CD4-positive, alpha-beta memory T cell (primary cell): ENCODE data around the gene C17orf113. TPM values are rescaled to one million over a fixed set of nuclear protein-coding genes. Genes with fewer than 3 reads are reported as not detected.

Experiments used
- CTCF ChIA-PET: fragments of 350-600 bp; sonication (Branson Sonifier 250); formaldehyde crosslinking; loops from one replicate; lab custom pipeline; 2021; ENCODE audit warnings: inconsistent platforms; ENCODE audit not compliant: partially characterized antibody; lab: Charles Lee
- POLR2A ChIA-PET: fragments of 350-600 bp; sonication (Branson Sonifier 250); formaldehyde crosslinking; loops from one replicate; lab custom pipeline; 2021; ENCODE audit not compliant: partially characterized antibody; lab: Charles Lee
- DNase-seq, 5 donors: peaks; one replicate each; pipeline versions ENCODE4 v3.0.0 to v3.0.0-alpha.2; 2020 to 2022; ENCODE audit warnings: mixed read lengths in 1 of 5
- H3K27ac ChIP-seq: one replicate; pipeline ENCODE4 v1.7.0; 2013; ENCODE audit warnings: low read depth, low read length
- H3K27me3 ChIP-seq: 2 replicates; pipeline ENCODE4 v1.7.0; 2013; ENCODE audit warnings: mild to moderate bottlenecking, low read length, moderate library complexity; ENCODE audit not compliant: insufficient read depth
- H3K36me3 ChIP-seq: 2 replicates; pipeline ENCODE4 v1.7.0; 2013; ENCODE audit warnings: mild to moderate bottlenecking, low read length, moderate library complexity; ENCODE audit not compliant: insufficient read depth
- H3K4me1 ChIP-seq: 2 replicates; pipeline ENCODE4 v1.7.0; 2013; ENCODE audit warnings: mild to moderate bottlenecking, low read length, moderate library complexity; ENCODE audit not compliant: insufficient read depth
- H3K4me3 ChIP-seq, 2 donors: one replicate each; pipeline ENCODE4 v1.7.0; 2013; ENCODE audit warnings: low read length in 2 of 2, mild to moderate bottlenecking in 1 of 2
- H3K9me3 ChIP-seq, 2 donors: one replicate each; pipeline ENCODE4 v1.7.0; 2013; ENCODE audit warnings: low read length in 2 of 2, control low read depth in 1 of 2; ENCODE audit not compliant: control insufficient read depth in 1 of 2
- H3K27ac Mint-ChIP-seq, 7 donors: one replicate each; pipeline ENCODE4 v1.8.0; 2020 to 2021; ENCODE audit warnings: mixed read lengths in 7 of 7, mild to moderate bottlenecking in 6 of 7, inconsistent platforms in 3 of 7, moderate library complexity in 3 of 7
- H3K27me3 Mint-ChIP-seq, 2 donors: one replicate each; pipeline ENCODE4 v1.8.0; 2020 to 2021; ENCODE audit warnings: mixed read lengths in 2 of 2
- H3K36me3 Mint-ChIP-seq, 2 donors: one replicate each; pipeline ENCODE4 v1.8.0; 2020 to 2021; ENCODE audit warnings: mixed read lengths in 2 of 2, inconsistent platforms in 1 of 2, mild to moderate bottlenecking in 1 of 2
- H3K4me1 Mint-ChIP-seq, 4 donors: one replicate each; pipeline ENCODE4 v1.8.0; 2020 to 2021; ENCODE audit warnings: mixed read lengths in 4 of 4, mild to moderate bottlenecking in 1 of 4
- H3K4me3 Mint-ChIP-seq, 8 donors: one replicate each; pipeline ENCODE4 v1.8.0; 2020 to 2021; ENCODE audit warnings: mixed read lengths in 8 of 8, mild to moderate bottlenecking in 7 of 8, moderate library complexity in 6 of 8, inconsistent platforms in 3 of 8
- H3K9me3 Mint-ChIP-seq, 8 donors: one replicate each; pipeline ENCODE4 v1.8.0; 2020 to 2021; ENCODE audit warnings: mixed read lengths in 8 of 8, mild to moderate bottlenecking in 5 of 8, inconsistent platforms in 3 of 8, moderate library complexity in 1 of 8
- intact Hi-C: fragments of 100-400 bp; cut with micrococcal nuclease; formaldehyde crosslinking; loops from one replicate; pipeline ENCODE4 v1.15.1; 2023
- polyA plus RNA-seq, 2 donors: library from polyadenylated mRNA; unstranded; fragments of 300-500 nt; fragmentation: Illumina TruSeq; gene quantifications; one replicate each; pipeline ENCODE4 v1.2.3, GENCODE V29; 2021
- total RNA-seq, 2 experiments: library from RNA; stranded (reverse); gene quantifications; one replicate each; pipeline ENCODE4 v1.2.3, GENCODE V29; 2021

The C17orf113 gene
- total and polyA plus RNA-seq, 4 experiments from 2014 or later: 0.39 to 0.97 (median 0.64) TPM

- CTCF ChIA-PET: interaction anchor here (0.8 to 2.5 kb wide), 2 partner anchors 12 to 14 kb away, joined by 3 to 9 read pairs; partner anchors contain the start of gene NKIRAS2
- intact Hi-C loops: no loop called here
- no peaks in the 10 kb centered on the region for H3K36me3 ChIP-seq
- H3K27ac ChIP-seq: no peak overlapping the region
- no peak for DNase-seq
- Mint-ChIP-seq H3K4me3 (no peak overlapping the region), H3K27me3 (peaks cover 2 to 9% of the 10 kb centered on the region in 2 donors), H3K27ac (no peak overlapping the region), H3K9me3 (no peaks in the 10 kb centered on the region), H3K36me3 (no peaks in the 10 kb centered on the region), H3K4me1 (peaks cover 0 to 2% (median 0%) of the 10 kb centered on the region in 4 donors)
- no peaks in the 10 kb centered on the region for H3K9me3 ChIP-seq
- no peaks in the 10 kb centered on the region for H3K27me3 ChIP-seq
- POLR2A ChIA-PET: no interaction called here
- no peak overlapping the region for H3K4me3 ChIP-seq
- H3K4me1 ChIP-seq: no peaks in the 10 kb centered on the region
These were observed 18.8 kb downstream of the C17orf113 start for GRCh38 chr17:42031584-42031983.

- H3K27ac ChIP-seq: no peak overlapping the region
- H3K4me1 ChIP-seq: peaks cover 6% of the 10 kb centered on the region
- H3K36me3 Mint-ChIP-seq: peaks cover 4 to 13% of the 10 kb centered on the region in 2 donors
- H3K4me1 Mint-ChIP-seq: peaks cover 3 to 6% (median 5%) of the 10 kb centered on the region in 4 donors
- peaks cover 6% of the 10 kb centered on the region for H3K36me3 ChIP-seq
- ChIA-PET POLR2A (interaction anchor here (1.5 kb wide), 1 partner anchor 11 kb away, joined by 5 read pairs; the partner anchor contains the start of gene DNAJC7), CTCF (interaction anchor here (1.1 to 2.2 kb wide), 4 partner anchors 9 to 74 kb away, joined by 3 to 6 read pairs (median 4); partner anchors contain the start of genes DNAJC7 and NKIRAS2)
- intact Hi-C loops: loop anchor here (5.0 kb wide), 1 partner anchor 154 kb away; the partner anchor contains the start of gene KCNH4
- H3K27me3 ChIP-seq: no peaks in the 10 kb centered on the region
- H3K9me3 ChIP-seq: no peaks in the 10 kb centered on the region
- no peak overlapping the region for H3K4me3 ChIP-seq
- H3K27me3 Mint-ChIP-seq: peaks cover 2 to 4% of the 10 kb centered on the region in 2 donors
- H3K27ac Mint-ChIP-seq: no peak overlapping the region
- no peak overlapping the region for H3K4me3 Mint-ChIP-seq
- no peak for DNase-seq
- no peaks in the 10 kb centered on the region for H3K9me3 Mint-ChIP-seq
These were observed 21.6 kb downstream of the C17orf113 start for GRCh38 chr17:42028791-42029127.

- no peak overlapping the region for H3K27ac ChIP-seq
- no peaks in the 10 kb centered on the region for H3K9me3 ChIP-seq
- H3K4me1 Mint-ChIP-seq: peaks cover 3 to 6% (median 5%) of the 10 kb centered on the region in 4 donors
- ChIA-PET POLR2A (interaction anchor here (1.5 kb wide), 1 partner anchor 11 kb away, joined by 5 read pairs; the partner anchor contains the start of gene DNAJC7), CTCF (interaction anchor here (1.1 to 2.2 kb wide), 4 partner anchors 8 to 75 kb away, joined by 3 to 6 read pairs (median 4); partner anchors contain the start of genes DNAJC7 and NKIRAS2)
- peaks cover 6% of the 10 kb centered on the region for H3K4me1 ChIP-seq
- peaks cover 4 to 19% of the 10 kb centered on the region in 2 donors for H3K36me3 Mint-ChIP-seq
- no peak overlapping the region for H3K4me3 ChIP-seq
- no peak overlapping the region for H3K4me3 Mint-ChIP-seq
- no peaks in the 10 kb centered on the region for H3K9me3 Mint-ChIP-seq
- peaks cover 2 to 3% of the 10 kb centered on the region in 2 donors for H3K27me3 Mint-ChIP-seq
- H3K27ac Mint-ChIP-seq: no peak overlapping the region
- H3K27me3 ChIP-seq: no peaks in the 10 kb centered on the region
- peaks cover 12% of the 10 kb centered on the region for H3K36me3 ChIP-seq
- DNase-seq: no peak
- intact Hi-C loops: loop anchor here (5.0 kb wide), 1 partner anchor 154 kb away; the partner anchor contains the start of gene KCNH4
These were observed 22.2 kb downstream of the C17orf113 start for GRCh38 chr17:42027961-42028790.

- peaks cover 6% of the 10 kb centered on the region for H3K4me1 ChIP-seq
- no peak overlapping the region for H3K27ac ChIP-seq
- H3K9me3 ChIP-seq: no peaks in the 10 kb centered on the region
- no peak overlapping the region for H3K27ac Mint-ChIP-seq
- H3K4me1 Mint-ChIP-seq: peaks cover 3 to 6% (median 5%) of the 10 kb centered on the region in 4 donors
- no peak overlapping the region for H3K4me3 ChIP-seq
- ChIA-PET CTCF (interaction anchor here (1.3 to 5.4 kb wide), 3 partner anchors 10 to 89 kb away, joined by 5 to 43 read pairs (median 19); partner anchors contain the start of genes DHX58 and DNAJC7), POLR2A (interaction anchor here (0.6 to 1.5 kb wide), 2 partner anchors 10 to 172 kb away, joined by 4 to 5 read pairs; partner anchors contain the start of gene DNAJC7)
- peaks cover 2 to 3% of the 10 kb centered on the region in 2 donors for H3K27me3 Mint-ChIP-seq
- peaks cover 13% of the 10 kb centered on the region for H3K36me3 ChIP-seq
- intact Hi-C loops: loop anchor here (5.0 kb wide), 1 partner anchor 155 kb away; the partner anchor contains the start of gene KCNH4
- H3K27me3 ChIP-seq: no peaks in the 10 kb centered on the region
- H3K36me3 Mint-ChIP-seq: peaks cover 4 to 22% of the 10 kb centered on the region in 2 donors
- no peak for DNase-seq
- no peak overlapping the region for H3K4me3 Mint-ChIP-seq
- no peaks in the 10 kb centered on the region for H3K9me3 Mint-ChIP-seq
These were observed 22.9 kb downstream of the C17orf113 start for GRCh38 chr17:42027590-42027889.

DNA sequence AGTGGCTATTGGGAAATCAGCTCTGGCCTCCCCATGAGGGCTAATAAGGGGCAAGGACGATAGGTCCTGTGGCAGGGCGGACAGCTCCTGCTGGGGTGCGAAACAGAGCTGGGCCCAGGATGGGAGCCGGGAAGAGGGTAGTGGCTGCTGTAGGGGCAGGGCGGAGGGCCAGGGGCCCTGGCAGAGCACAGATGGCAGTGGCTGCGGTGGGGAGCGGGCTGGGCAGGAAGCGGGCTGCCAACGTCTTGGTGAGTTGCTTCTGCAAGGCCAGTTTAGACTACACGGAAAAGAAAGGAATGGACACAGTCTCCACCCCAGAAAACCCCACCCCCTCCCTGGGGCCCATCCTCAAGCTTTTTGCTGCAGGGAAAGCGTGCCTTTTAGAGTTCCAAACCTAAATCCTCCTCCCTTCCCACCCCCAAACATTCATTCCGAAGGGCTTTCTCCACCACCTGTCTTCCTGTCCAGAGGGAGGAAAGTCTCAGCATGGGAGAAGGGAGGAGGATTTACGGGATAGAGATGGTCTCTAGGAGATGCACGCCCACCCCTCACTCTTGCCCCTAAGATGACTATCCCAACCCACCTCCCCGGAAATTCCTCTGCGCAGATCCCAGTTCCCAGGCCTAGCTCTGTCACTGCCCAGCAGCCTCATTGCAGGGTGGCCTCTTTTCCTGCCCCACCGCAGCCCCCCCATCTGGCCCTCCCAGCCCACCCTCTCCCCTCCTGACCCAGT lies 23.4 kb downstream of the C17orf113 start:
- DNase-seq: peak in 1 of 5 donors; percentile 6
- Histone ChIP-seq H3K4me3 (no peak overlapping the region), H3K36me3 (peaks cover 17% of the 10 kb centered on the region), H3K27me3 (no peaks in the 10 kb centered on the region), H3K27ac (no peak overlapping the region), H3K9me3 (no peaks in the 10 kb centered on the region), H3K4me1 (peaks cover 6% of the 10 kb centered on the region)
- peaks cover 4 to 26% of the 10 kb centered on the region in 2 donors for H3K36me3 Mint-ChIP-seq
- CTCF ChIA-PET: interaction anchor here (1.1 to 5.4 kb wide), 9 partner anchors 8 to 93 kb away, joined by 3 to 43 read pairs (median 8); partner anchors contain the start of genes CNP, DHX58 and DNAJC7
- no peaks in the 10 kb centered on the region for H3K9me3 Mint-ChIP-seq
- H3K4me1 Mint-ChIP-seq: peaks cover 5 to 9% (median 6%) of the 10 kb centered on the region in 4 donors
- H3K4me3 Mint-ChIP-seq: no peak overlapping the region
- POLR2A ChIA-PET: interaction anchor here (0.6 to 1.5 kb wide), 3 partner anchors 9 to 172 kb away, joined by 3 to 5 read pairs (median 4); partner anchors contain the start of gene DNAJC7
- intact Hi-C loops: loop anchor here (5.0 kb wide), 1 partner anchor 155 kb away; the partner anchor contains the start of gene KCNH4
- no peak overlapping the region for H3K27ac Mint-ChIP-seq
- H3K27me3 Mint-ChIP-seq: peaks cover 2 to 3% of the 10 kb centered on the region in 2 donors

GRCh38 chr17:42025936-42026335 lies 24.5 kb downstream of the C17orf113 start:
- H3K27me3 ChIP-seq: no peaks in the 10 kb centered on the region
- H3K27ac ChIP-seq: no peak overlapping the region
- ChIA-PET CTCF (interaction anchor here (0.6 to 5.4 kb wide), 25 partner anchors 9 to 168 kb away, joined by 3 to 43 read pairs (median 5); partner anchors contain the start of genes CNP, DHX58, DNAJC7 and GHDC), POLR2A (interaction anchor here (1.0 to 1.8 kb wide), 5 partner anchors 9 to 363 kb away, joined by 3 to 5 read pairs (median 4); partner anchors contain the start of genes DHX58 and DNAJC7)
- Mint-ChIP-seq H3K27me3 (peaks cover 2 to 3% of the 10 kb centered on the region in 2 donors), H3K9me3 (no peaks in the 10 kb centered on the region), H3K27ac (peak overlapping the region in 1 of 7 donors; percentile 21), H3K4me3 (no peak overlapping the region), H3K36me3 (peaks cover 4 to 28% of the 10 kb centered on the region in 2 donors), H3K4me1 (peaks cover 10 to 18% (median 13%) of the 10 kb centered on the region in 4 donors)
- no peak for DNase-seq
- no peaks in the 10 kb centered on the region for H3K9me3 ChIP-seq
- peaks cover 14% of the 10 kb centered on the region for H3K4me1 ChIP-seq
- intact Hi-C loops: loop anchor here (1.0 to 5.0 kb wide), 3 partner anchors 37 to 156 kb away; partner anchors contain the start of gene KCNH4
- no peak overlapping the region for H3K4me3 ChIP-seq
- peaks cover 17% of the 10 kb centered on the region for H3K36me3 ChIP-seq
